ENCODE measurements around the gene TMEM59. TPM values are rescaled to one million over a fixed set of nuclear protein-coding genes. Genes with fewer than 3 reads are reported as not detected.

Gene TMEM59
- total and polyA plus RNA-seq, 2 of the 8 experiments (the other 6 are each of a cell fraction or from before 2014, with no cell fraction given), result 116 to 139 TPM

- ChIA-PET POLR2A (ENCODE audit: partially characterized antibody) (no interaction called here), CTCF (ENCODE audit: partially characterized antibody) (no interaction called here)
- H2BK12ac ChIP-seq (ENCODE audit: low read depth, low read length), result no peak overlapping the region
- TF ChIP-seq HDAC2 (IDR thresholded peaks at IDR 0.05; ENCODE audit: borderline replicate concordance in 1 of 2, low read depth in 2 of 2, low read length in 2 of 2) (no peak), EZH2 (IDR thresholded peaks at IDR 0.05; ENCODE audit: low read depth, low read length, severe bottlenecking) (no peak), SUZ12 (IDR thresholded peaks at IDR 0.05; ENCODE audit: low read length) (no peak), SIRT6 (IDR thresholded peaks at IDR 0.05; ENCODE audit: low read length) (no peak), CBX8 (IDR thresholded peaks at IDR 0.05; ENCODE audit: borderline replicate concordance, low read depth, low read length) (no peak), GABPA (IDR thresholded peaks at IDR 0.05; ENCODE audit: borderline replicate concordance, insufficient read depth, low read length) (no peak), RXRA (IDR thresholded peaks at IDR 0.05; ENCODE audit: insufficient read depth, low read depth, low read length) (no peak), KDM1A (IDR thresholded peaks at IDR 0.05; ENCODE audit: borderline replicate concordance, low read length) (no peak), POLR2A (IDR thresholded peaks at IDR 0.05; ENCODE audit: control extremely low read depth in 1 of 2, low read depth in 2 of 2, low read length in 2 of 2) (no peak), POLR2AphosphoS5 (IDR thresholded peaks at IDR 0.05; ENCODE audit: low read depth, low read length) (no peak), CHD1 (IDR thresholded peaks at IDR 0.05; ENCODE audit: low read depth, low read length) (no peak), FOSL1 (IDR thresholded peaks at IDR 0.05; ENCODE audit: insufficient read depth, low read depth, low read length) (no peak), RAD21 (IDR thresholded peaks at IDR 0.05 in 1 of 2, conservative IDR thresholded peaks at IDR 0.05 in 1 of 2; ENCODE audit: low read depth in 2 of 2, low read length in 2 of 2) (no peak), SP1 (IDR thresholded peaks at IDR 0.05; ENCODE audit: low read depth, low read length) (no peak)
- TF ChIP-seq, protein P1, sequence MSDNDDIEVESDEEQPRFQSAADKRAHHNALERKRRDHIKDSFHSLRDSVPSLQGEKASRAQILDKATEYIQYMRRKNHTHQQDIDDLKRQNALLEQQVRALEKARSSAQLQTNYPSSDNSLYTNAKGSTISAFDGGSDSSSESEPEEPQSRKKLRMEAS (IDR thresholded peaks at IDR 0.05), result no peak
Observed at GRCh38 chr1:53987880-53988279, 65.1 kb downstream of the TMEM59 start.

More at GRCh38 chr1:53987880-53988279, 65.1 kb downstream of the TMEM59 start:
- Histone ChIP-seq H4K91ac (replicated peaks; ENCODE audit: insufficient read length, low read length) (no peak overlapping the region), H2BK15ac (ENCODE audit: low read length) (no peak overlapping the region), H2AFZ (ENCODE audit: low read length) (no peak overlapping the region), H3K79me1 (ENCODE audit: low read depth, low read length) (no peaks in the 10 kb centered on the region), H3K18ac (ENCODE audit: extremely low read depth, low read length) (no peak overlapping the region), H4K5ac (ENCODE audit: insufficient read length, low read depth, low read length) (no peak overlapping the region), H4K8ac (ENCODE audit: extremely low read depth, insufficient read depth, low read length) (no peak overlapping the region), H2BK120ac (replicated peaks; ENCODE audit: low read depth, low read length) (no peak overlapping the region), H4K20me1 (replicated peaks in 1 of 2; ENCODE audit: control insufficient read depth in 1 of 2, insufficient read depth in 2 of 2, low read length in 2 of 2) (no peaks in the 10 kb centered on the region), H3K14ac (ENCODE audit: insufficient read length) (no peak overlapping the region), H3K79me2 (ENCODE audit: control insufficient read depth in 1 of 2, insufficient read depth in 2 of 2, low read length in 2 of 2) (no peaks in the 10 kb centered on the region), H3K27ac (ENCODE audit: low read depth, low read length) (no peak overlapping the region), H3K4me1 (replicated peaks in 1 of 4; ENCODE audit: control insufficient read depth in 3 of 4, insufficient read depth in 4 of 4, low read length in 3 of 4) (no peaks in the 10 kb centered on the region; a peak in 1 of 7 replicates), H3K23ac (ENCODE audit: insufficient read length) (no peak overlapping the region), H3K23me2 (ENCODE audit: low read depth, low read length) (no peaks in the 10 kb centered on the region), H3K9ac (replicated peaks in 1 of 4; ENCODE audit: extremely low read depth in 1 of 4, low read depth in 3 of 4, low read length in 3 of 4) (no peak overlapping the region), H3K4me2 (ENCODE audit: insufficient read depth in 1 of 2, low read depth in 2 of 2, low read length in 2 of 2) (no peak overlapping the region), H3K9me3 (ENCODE audit: insufficient read depth in 2 of 2, low read depth in 1 of 2, low read length in 1 of 2) (peaks cover 0 to 3% of the 10 kb centered on the region in 2 experiments; a peak in 1 of 4 replicates), H3K4me3 (ENCODE audit: extremely low read depth in 1 of 4, insufficient read depth in 2 of 4, low read depth in 3 of 4, low read length in 4 of 4) (no peak overlapping the region), H2BK5ac (ENCODE audit: low read depth, low read length) (no peak overlapping the region), H2AK5ac (ENCODE audit: low read depth, low read length) (no peak overlapping the region), H2BK20ac (ENCODE audit: low read length) (no peak overlapping the region), H3K36me3 (ENCODE audit: control insufficient read depth in 2 of 4, insufficient read depth in 4 of 4, low read length in 3 of 4) (no peaks in the 10 kb centered on the region), H3K56ac (replicated peaks; ENCODE audit: insufficient read length, low read depth, low read length) (no peak overlapping the region), H3K27me3 (replicated peaks in 1 of 4; ENCODE audit: control insufficient read depth in 3 of 4, extremely low read depth in 1 of 4, insufficient read depth in 3 of 4, low read length in 3 of 4) (no peaks in the 10 kb centered on the region), H3K4ac (replicated peaks; ENCODE audit: insufficient read length, low read depth, low read length) (no peak overlapping the region)
- FAIRE-seq (no peak), DNase-seq (ENCODE audit: low read depth in 1 of 2, low spot score in 2 of 2) (no peak)
- whole genome bisulfite sequencing, 2 experiments (ENCODE audit: extremely low coverage in 1 of 2, insufficient coverage in 1 of 2, insufficient read length in 1 of 2, insufficient replicate concordance in 2 of 2, low coverage in 1 of 2, low lambda C conversion rate in 2 of 2, missing lambda C conversion rate in 1 of 2), result 83% methylated on average over 2 of the region's 2 CpGs; no CpG with 5 or more reads in 1 of the 2 experiments
